GM12891 (cell line): Measurements from ENCODE around the gene TRIM29.

Experiments used
- PAX5 ChIP-seq: IDR thresholded peaks from 2 replicates; pipeline ENCODE4 v1.6.1; 2011; ENCODE audit warnings: low read length, moderate library complexity, mild to moderate bottlenecking; ENCODE audit not compliant: insufficient read depth, severe bottlenecking
- POLR2A ChIP-seq: IDR thresholded peaks from 2 replicates; pipeline ENCODE4 v1.6.1; 2011; ENCODE audit warnings: low read depth, low read length, control low read depth
- POLR2AphosphoS5 ChIP-seq: IDR thresholded peaks from 2 replicates; pipeline ENCODE4 v1.6.1; 2011; ENCODE audit warnings: low read depth, low read length, control low read depth
- POU2F2 ChIP-seq: IDR thresholded peaks from 2 replicates; pipeline ENCODE4 v1.6.1; 2011; ENCODE audit warnings: low read depth, mild to moderate bottlenecking, control low read depth, low read length, moderate library complexity
- TAF1 ChIP-seq: IDR thresholded peaks from 2 replicates; pipeline ENCODE4 v1.6.1; 2011; ENCODE audit warnings: low read depth, low read length, control low read depth

DNA sequence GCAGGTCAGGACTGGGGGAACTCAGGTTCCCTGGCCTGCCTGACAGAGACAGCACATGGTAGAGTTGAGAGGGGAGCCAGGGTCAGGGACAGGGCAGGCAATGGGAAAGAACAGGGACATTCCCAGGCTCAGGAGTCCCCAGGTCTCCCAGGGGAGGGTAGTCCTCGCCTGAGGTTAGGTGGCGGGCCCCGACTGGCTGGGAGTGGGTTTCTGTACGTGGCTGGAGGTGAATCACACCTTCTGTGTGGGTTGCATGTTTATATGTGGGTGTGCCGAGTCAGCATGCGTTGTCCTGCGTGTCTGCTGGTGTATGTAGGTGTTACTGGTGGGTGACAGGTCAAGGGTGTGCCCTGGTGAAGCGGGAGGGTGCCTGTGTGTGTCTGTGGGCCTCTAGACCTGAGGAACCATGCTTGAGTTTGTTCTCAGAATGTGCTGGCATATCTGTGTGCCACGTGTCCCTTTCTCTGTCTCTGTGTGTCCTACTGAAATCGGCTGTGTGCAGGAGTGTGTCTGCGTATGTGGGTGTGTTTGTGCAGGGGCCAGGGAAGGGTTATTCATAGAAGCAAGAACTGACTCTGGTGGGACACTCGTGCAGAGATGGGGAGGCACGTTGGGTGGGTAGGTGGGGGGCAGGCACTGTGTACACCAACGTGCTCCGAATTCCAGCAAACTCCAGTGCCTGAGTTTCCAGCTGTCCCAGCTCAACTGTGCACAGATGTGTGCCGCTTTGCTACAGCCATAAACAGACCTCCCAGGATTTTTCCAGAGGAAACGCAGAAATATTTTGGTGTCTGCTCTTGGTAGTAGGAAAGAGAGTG, 49.1 kb upstream of the TRIM29 start:
- TF ChIP-seq POLR2A (no peak), POLR2AphosphoS5 (no peak), PAX5 (no peak), TAF1 (no peak), POU2F2 (no peak)
